Measurements from ENCODE around the gene COL13A1.

COL13A1 gene

GRCh38 chr10:69802424-69803161, 887 bp downstream of the COL13A1 start (continued):
- TF ChIP-seq CSDC2 (CRISPR knock-in tag; IDR thresholded peaks at IDR 0.05) (no peak), CSRNP3 (CRISPR knock-in tag; IDR thresholded peaks at IDR 0.05) (no peak), TOX (CRISPR knock-in tag; IDR thresholded peaks at IDR 0.05; ENCODE audit: borderline replicate concordance) (no peak)
- TF ChIP-seq, protein P1, sequence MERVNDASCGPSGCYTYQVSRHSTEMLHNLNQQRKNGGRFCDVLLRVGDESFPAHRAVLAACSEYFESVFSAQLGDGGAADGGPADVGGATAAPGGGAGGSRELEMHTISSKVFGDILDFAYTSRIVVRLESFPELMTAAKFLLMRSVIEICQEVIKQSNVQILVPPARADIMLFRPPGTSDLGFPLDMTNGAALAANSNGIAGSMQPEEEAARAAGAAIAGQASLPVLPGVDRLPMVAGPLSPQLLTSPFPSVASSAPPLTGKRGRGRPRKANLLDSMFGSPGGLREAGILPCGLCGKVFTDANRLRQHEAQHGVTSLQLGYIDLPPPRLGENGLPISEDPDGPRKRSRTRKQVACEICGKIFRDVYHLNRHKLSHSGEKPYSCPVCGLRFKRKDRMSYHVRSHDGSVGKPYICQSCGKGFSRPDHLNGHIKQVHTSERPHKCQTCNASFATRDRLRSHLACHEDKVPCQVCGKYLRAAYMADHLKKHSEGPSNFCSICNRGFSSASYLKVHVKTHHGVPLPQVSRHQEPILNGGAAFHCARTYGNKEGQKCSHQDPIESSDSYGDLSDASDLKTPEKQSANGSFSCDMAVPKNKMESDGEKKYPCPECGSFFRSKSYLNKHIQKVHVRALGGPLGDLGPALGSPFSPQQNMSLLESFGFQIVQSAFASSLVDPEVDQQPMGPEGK (CRISPR knock-in tag; IDR thresholded peaks at IDR 0.05; ENCODE audit: borderline replicate concordance): no peak

DNA sequence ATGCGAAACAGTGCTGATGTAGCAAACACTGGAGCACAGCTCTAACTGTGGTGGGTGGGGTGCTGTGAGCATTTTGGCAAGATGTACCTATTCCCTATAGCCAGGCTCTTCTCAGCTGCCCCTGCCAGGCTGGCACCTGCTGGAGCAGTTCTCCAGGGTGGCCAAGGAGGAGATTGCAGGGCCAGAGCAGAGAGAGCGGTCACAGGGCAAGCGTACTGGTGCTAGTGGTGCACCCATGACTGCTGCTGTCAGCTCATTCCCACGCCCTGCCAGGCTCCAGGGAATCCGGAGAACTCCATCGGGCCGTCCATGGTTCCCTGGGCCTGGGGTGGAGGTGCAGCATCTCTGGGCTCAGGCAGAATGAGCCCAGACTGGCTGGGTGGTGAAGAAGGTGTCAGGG, 2.1 kb downstream of the COL13A1 start:
- no peak for TF ChIP-seq TCF4 (CRISPR knock-in tag; IDR thresholded peaks at IDR 0.05; ENCODE audit: borderline replicate concordance)
- TF ChIP-seq CSDC2 (CRISPR knock-in tag; IDR thresholded peaks at IDR 0.05): no peak
- no peak for TF ChIP-seq SNAI2 (CRISPR knock-in tag; IDR thresholded peaks at IDR 0.05)
- TF ChIP-seq TOX (CRISPR knock-in tag; IDR thresholded peaks at IDR 0.05; ENCODE audit: borderline replicate concordance): no peak
- no peak for TF ChIP-seq OSR1 (CRISPR knock-in tag; IDR thresholded peaks at IDR 0.05)
- TF ChIP-seq BACH2 (CRISPR knock-in tag; IDR thresholded peaks at IDR 0.05; ENCODE audit: borderline replicate concordance): no peak
- TF ChIP-seq POU6F1 (CRISPR knock-in tag; IDR thresholded peaks at IDR 0.05; ENCODE audit: borderline replicate concordance, low read depth): no peak
- TF ChIP-seq CSRNP3 (CRISPR knock-in tag; IDR thresholded peaks at IDR 0.05): no peak
- TF ChIP-seq GLIS3 (CRISPR knock-in tag; IDR thresholded peaks at IDR 0.05): no peak
- no peak for TF ChIP-seq PPARA (CRISPR knock-in tag; IDR thresholded peaks at IDR 0.05; ENCODE audit: borderline replicate concordance)
- TF ChIP-seq ZNF565 (CRISPR knock-in tag; conservative IDR thresholded peaks at IDR 0.05; ENCODE audit: low read depth): no peak
- TF ChIP-seq ESRRG (CRISPR knock-in tag; IDR thresholded peaks at IDR 0.05): no peak
- TF ChIP-seq, protein P2, sequence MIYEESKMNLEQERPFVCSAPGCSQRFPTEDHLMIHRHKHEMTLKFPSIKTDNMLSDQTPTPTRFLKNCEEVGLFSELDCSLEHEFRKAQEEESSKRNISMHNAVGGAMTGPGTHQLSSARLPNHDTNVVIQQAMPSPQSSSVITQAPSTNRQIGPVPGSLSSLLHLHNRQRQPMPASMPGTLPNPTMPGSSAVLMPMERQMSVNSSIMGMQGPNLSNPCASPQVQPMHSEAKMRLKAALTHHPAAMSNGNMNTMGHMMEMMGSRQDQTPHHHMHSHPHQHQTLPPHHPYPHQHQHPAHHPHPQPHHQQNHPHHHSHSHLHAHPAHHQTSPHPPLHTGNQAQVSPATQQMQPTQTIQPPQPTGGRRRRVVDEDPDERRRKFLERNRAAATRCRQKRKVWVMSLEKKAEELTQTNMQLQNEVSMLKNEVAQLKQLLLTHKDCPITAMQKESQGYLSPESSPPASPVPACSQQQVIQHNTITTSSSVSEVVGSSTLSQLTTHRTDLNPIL (CRISPR knock-in tag; IDR thresholded peaks at IDR 0.05; ENCODE audit: low read depth): no peak
- TF ChIP-seq ZNF8 (CRISPR knock-in tag; IDR thresholded peaks at IDR 0.05): no peak
- TF ChIP-seq ARNTL (CRISPR knock-in tag; IDR thresholded peaks at IDR 0.05; ENCODE audit: borderline replicate concordance, low read depth): no peak
- TF ChIP-seq ZFP3 (CRISPR knock-in tag; IDR thresholded peaks at IDR 0.05): no peak
- no peak for TF ChIP-seq ZFP30 (CRISPR knock-in tag; IDR thresholded peaks at IDR 0.05)
- no peak for ATAC-seq

GRCh38 chr10:69804775-69805174, 3.1 kb downstream of the COL13A1 start:
- TF ChIP-seq PPARA (CRISPR knock-in tag; IDR thresholded peaks at IDR 0.05; ENCODE audit: borderline replicate concordance) (no peak), GLIS3 (CRISPR knock-in tag; IDR thresholded peaks at IDR 0.05) (no peak), ZFP3 (CRISPR knock-in tag; IDR thresholded peaks at IDR 0.05) (peak; percentile 71; the same call in 1 of the 2 replicates), ZC3H10 (CRISPR knock-in tag; IDR thresholded peaks at IDR 0.05) (no peak)
- TF ChIP-seq, protein P1 (CRISPR knock-in tag; IDR thresholded peaks at IDR 0.05; ENCODE audit: borderline replicate concordance): no peak
- no peak for ATAC-seq

Data from SK-N-SH treated with all-trans-retinoic acid at 6 μM for 48 hours (cell line).